ACC112 (cell line): Measurements from ENCODE around the gene HECW1.

Experiments
- H2AFZ ChIP-seq: fragments of 200-600 bp; sonication (generic); one replicate; pipeline ENCODE4 v1.6.0; 2017; ENCODE audit warnings: antibody characterized with exemption, low read length; ENCODE audit not compliant: unreplicated experiment
- H3K27ac ChIP-seq: fragments of 200-600 bp; sonication (generic); 2 replicates; pipeline ENCODE4 v1.5.1; 2014; ENCODE audit warnings: low read depth, mild to moderate bottlenecking, antibody characterized with exemption, low read length, moderate library complexity
- H3K27me3 ChIP-seq: fragments of 200-600 bp; sonication (generic); 2 replicates; pipeline ENCODE4 v1.6.1; 2014; ENCODE audit warnings: mild to moderate bottlenecking, antibody characterized with exemption, low read length, moderate library complexity, mixed read lengths; ENCODE audit not compliant: insufficient read depth
- H3K36me3 ChIP-seq: fragments of 200-600 bp; sonication (generic); 2 replicates; pipeline ENCODE4 v1.6.1; 2016; ENCODE audit warnings: mild to moderate bottlenecking, antibody characterized with exemption, low read length, moderate library complexity, mixed read lengths; ENCODE audit not compliant: insufficient read depth
- H3K4me1 ChIP-seq: fragments of 200-600 bp; sonication (generic); one replicate; pipeline ENCODE4 v1.6.1; 2016; ENCODE audit warnings: low read length, mixed read lengths; ENCODE audit not compliant: insufficient read depth, unreplicated experiment, control insufficient read depth
- H3K4me3 ChIP-seq: fragments of 200-600 bp; sonication (generic); 2 replicates; pipeline ENCODE4 v1.5.1; 2014; ENCODE audit warnings: mild to moderate bottlenecking, low read depth, low read length
- H3K79me2 ChIP-seq: fragments of 200-600 bp; sonication (generic); one replicate; pipeline ENCODE4 v1.6.0; 2016; ENCODE audit warnings: low read length; ENCODE audit not compliant: control insufficient read depth, unreplicated experiment, insufficient read depth

Gene HECW1

GRCh38 chr7:43535031-43535451 is 422.6 kb downstream of the HECW1 start:
- Histone ChIP-seq H3K36me3 (no peaks in the 10 kb centered on the region), H2AFZ (peak overlapping the region; percentile 25), H3K4me1 (peaks cover 35% of the 10 kb centered on the region), H3K4me3 (no peak overlapping the region; the same call in 1 of the 2 replicates), H3K27ac (peak overlapping the region; percentile 82), H3K79me2 (no peaks in the 10 kb centered on the region), H3K27me3 (peaks cover 18% of the 10 kb centered on the region; the same call in 1 of the 2 replicates)

DNA sequence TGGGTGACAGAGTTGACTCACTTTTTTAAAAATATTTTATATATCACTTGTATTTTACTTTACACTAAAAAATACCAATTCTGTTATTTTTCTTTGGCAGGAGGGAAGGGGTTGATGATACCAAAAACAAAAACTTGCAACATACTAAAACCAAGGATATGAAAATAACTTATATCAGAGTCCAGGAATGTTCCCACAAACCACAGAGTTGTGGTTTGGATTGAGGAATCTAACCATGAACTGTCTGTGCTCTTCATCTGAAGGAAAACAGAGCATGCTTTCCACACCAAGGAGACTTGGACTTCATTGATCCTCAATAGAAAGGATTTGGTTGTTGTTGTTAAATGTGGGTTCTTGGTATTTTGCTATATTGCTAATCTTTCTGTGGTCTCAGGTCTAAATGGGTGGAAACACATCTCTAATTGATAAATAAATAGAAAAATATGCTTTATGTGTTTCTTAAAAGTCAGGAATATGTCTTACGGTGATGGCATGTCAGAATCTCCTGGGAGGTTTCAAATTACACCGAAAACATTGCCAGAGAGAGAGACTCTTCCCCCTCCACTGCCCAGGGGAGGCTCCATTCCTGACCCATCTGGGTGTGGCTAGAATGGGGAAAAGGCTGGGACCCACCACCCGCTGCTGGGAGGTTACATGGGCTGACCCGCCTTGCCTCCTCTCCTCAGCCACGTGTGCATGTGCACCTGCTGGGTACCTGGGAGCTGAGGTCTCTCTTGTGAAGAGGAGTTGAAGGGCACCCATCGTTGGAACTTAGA is 423.6 kb downstream of the HECW1 start:
- H3K36me3 ChIP-seq: no peaks in the 10 kb centered on the region
- H2AFZ ChIP-seq: no peak overlapping the region
- peaks cover 17% of the 10 kb centered on the region; the same call in 1 of the 2 replicates for H3K27me3 ChIP-seq
- peak overlapping the region; percentile 82 for H3K27ac ChIP-seq
- H3K4me1 ChIP-seq: peaks cover 35% of the 10 kb centered on the region
- H3K79me2 ChIP-seq: no peaks in the 10 kb centered on the region
- H3K4me3 ChIP-seq: peak overlapping the region; percentile 25

- Histone ChIP-seq H3K79me2 (no peaks in the 10 kb centered on the region), H3K27me3 (peaks cover 10% of the 10 kb centered on the region; the same call in 1 of the 2 replicates), H3K4me3 (no peak overlapping the region), H3K27ac (peak overlapping the region; percentile 82; the same call in 1 of the 2 replicates), H2AFZ (no peak overlapping the region), H3K4me1 (peaks cover 38% of the 10 kb centered on the region), H3K36me3 (no peaks in the 10 kb centered on the region)
Measured at GRCh38 chr7:43536773-43537172, 424.3 kb downstream of the HECW1 start.

DNA sequence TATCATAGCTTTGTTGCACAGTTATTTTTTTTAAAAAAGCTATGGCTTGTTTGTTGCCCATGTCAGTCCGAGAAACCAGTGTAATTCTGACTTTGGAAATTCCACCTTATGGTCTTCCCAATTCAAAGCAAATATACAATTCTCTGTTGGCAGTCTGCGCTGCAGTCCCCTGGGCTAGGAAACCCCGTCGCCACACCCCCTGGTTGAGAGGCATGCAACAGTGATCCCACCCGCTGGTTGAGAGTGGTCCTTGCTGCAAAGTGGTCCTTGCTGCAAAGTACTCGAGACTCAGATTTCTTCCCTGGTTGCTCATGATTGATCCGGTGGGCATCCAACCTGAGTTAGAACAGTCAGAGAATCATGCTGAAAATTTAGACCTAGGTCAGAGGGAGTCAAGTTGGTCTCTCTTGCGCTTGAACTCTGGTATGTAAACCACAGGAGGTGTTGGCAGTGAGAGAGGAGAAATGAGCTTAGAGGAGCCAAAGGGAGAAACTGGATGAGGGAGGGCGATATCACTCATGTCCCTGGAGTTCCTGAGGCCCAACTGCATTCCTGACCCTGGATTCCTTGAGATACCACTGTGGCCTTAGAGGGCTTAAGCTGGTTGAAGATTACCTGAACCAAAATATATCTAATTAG is 425.4 kb downstream of the HECW1 start:
- Histone ChIP-seq H3K27me3 (no peaks in the 10 kb centered on the region), H3K4me3 (no peak overlapping the region), H3K79me2 (no peaks in the 10 kb centered on the region), H3K4me1 (peaks cover 39% of the 10 kb centered on the region), H2AFZ (no peak overlapping the region), H3K36me3 (no peaks in the 10 kb centered on the region), H3K27ac (no peak overlapping the region)

DNA sequence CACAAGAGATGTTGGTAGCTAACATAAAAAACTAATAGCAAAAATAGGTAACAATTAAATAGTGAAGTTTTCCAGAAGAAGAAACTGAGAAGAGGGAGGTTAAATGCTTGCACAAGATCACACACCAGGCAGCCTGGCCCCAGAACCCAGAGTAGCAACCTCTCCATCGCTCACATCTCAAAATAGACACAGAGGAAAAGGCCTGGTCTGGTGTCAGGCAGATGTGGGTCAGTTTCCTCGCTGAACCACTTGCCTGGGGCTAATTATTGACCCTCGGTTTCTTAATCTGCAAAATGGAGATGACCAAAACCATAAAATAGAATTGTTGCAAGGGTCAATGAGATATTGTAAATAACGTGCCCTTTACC is 425.9 kb downstream of the HECW1 start:
- Histone ChIP-seq H3K36me3 (no peaks in the 10 kb centered on the region), H3K4me3 (no peak overlapping the region), H3K27me3 (no peaks in the 10 kb centered on the region), H3K27ac (no peak overlapping the region), H2AFZ (no peak overlapping the region), H3K79me2 (no peaks in the 10 kb centered on the region), H3K4me1 (peaks cover 39% of the 10 kb centered on the region)

DNA sequence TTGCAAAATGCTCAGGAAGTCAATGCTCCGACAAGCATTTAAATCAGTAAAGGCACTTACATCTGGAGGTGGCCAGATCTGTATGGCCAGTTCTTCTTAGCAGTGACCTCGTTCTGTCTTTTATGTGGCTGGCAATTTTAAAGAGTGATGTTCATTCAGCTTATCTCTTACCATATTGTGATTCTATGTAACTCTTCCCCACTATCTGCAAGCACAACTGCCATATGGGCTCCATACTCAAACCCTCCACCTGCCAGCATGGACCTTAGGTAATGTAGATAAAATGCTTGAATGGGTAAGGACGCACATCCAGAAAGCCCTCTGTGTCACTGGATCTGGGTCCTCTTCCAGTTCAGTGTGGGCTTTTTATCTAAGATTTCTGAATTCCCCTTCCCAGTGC is 428.0 kb downstream of the HECW1 start:
- no peaks in the 10 kb centered on the region for H3K36me3 ChIP-seq
- H3K27ac ChIP-seq: no peak overlapping the region
- no peak overlapping the region for H3K4me3 ChIP-seq
- no peaks in the 10 kb centered on the region for H3K79me2 ChIP-seq
- H2AFZ ChIP-seq: no peak overlapping the region
- H3K4me1 ChIP-seq: peaks cover 24% of the 10 kb centered on the region
- H3K27me3 ChIP-seq: no peaks in the 10 kb centered on the region

GRCh38 chr7:43542716-43543115 is 430.3 kb downstream of the HECW1 start:
- Histone ChIP-seq H3K4me1 (peaks cover 9% of the 10 kb centered on the region), H3K36me3 (no peaks in the 10 kb centered on the region), H3K4me3 (no peak overlapping the region), H3K27ac (no peak overlapping the region), H3K27me3 (no peaks in the 10 kb centered on the region), H2AFZ (no peak overlapping the region), H3K79me2 (no peaks in the 10 kb centered on the region)

GRCh38 chr7:43546231-43546630 is 433.8 kb downstream of the HECW1 start:
- Histone ChIP-seq H3K79me2 (no peaks in the 10 kb centered on the region), H3K4me1 (peaks cover 4% of the 10 kb centered on the region), H2AFZ (no peak overlapping the region), H3K36me3 (no peaks in the 10 kb centered on the region), H3K27me3 (no peaks in the 10 kb centered on the region), H3K4me3 (no peak overlapping the region), H3K27ac (no peak overlapping the region)

DNA sequence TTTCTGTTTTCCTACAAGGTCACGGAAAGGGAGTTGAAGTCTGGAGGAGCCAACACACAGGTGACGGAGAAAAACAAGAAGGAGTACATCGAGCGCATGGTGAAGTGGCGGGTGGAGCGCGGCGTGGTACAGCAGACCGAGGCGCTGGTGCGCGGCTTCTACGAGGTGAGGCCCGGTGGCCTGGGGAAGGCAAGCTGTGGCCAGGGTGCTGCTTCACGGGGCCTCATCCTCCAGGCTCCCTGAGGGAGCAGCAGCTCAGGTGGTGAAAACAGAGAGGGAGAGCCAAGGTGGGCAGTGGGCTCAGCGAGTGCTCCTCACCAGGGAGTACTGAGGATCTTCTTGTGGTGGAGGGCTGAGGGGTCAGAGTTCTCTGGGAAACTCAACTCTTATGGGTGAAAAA is 438.0 kb downstream of the HECW1 start:
- H3K27me3 ChIP-seq: peaks cover 6% of the 10 kb centered on the region; the same call in 1 of the 2 replicates
- H3K4me3 ChIP-seq: no peak overlapping the region
- H3K27ac ChIP-seq: no peak overlapping the region
- H3K36me3 ChIP-seq: no peaks in the 10 kb centered on the region
- H2AFZ ChIP-seq: no peak overlapping the region
- H3K79me2 ChIP-seq: no peaks in the 10 kb centered on the region
- peaks cover 5% of the 10 kb centered on the region for H3K4me1 ChIP-seq

DNA sequence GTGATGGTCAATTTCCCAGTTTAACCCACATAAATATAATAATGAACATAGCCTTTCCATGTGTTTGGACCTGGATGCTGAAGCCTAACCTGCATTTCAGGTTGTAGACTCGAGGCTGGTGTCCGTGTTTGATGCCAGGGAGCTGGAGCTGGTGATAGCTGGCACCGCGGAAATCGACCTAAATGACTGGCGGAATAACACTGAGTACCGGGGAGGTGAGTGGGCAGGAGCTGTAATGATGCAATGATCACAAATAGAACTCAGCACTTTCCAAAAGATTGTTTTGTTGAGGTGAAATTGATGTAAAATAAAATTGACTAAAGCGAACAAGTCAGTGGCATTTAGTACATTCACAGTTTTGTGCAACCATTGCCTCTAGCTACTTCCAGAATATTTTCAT is 439.7 kb downstream of the HECW1 start:
- peaks cover 18% of the 10 kb centered on the region; the same call in 1 of the 2 replicates for H3K27me3 ChIP-seq
- no peak overlapping the region for H3K27ac ChIP-seq
- H3K4me3 ChIP-seq: no peak overlapping the region
- peaks cover 5% of the 10 kb centered on the region for H3K4me1 ChIP-seq
- no peaks in the 10 kb centered on the region for H3K36me3 ChIP-seq
- no peak overlapping the region for H2AFZ ChIP-seq
- H3K79me2 ChIP-seq: no peaks in the 10 kb centered on the region

DNA sequence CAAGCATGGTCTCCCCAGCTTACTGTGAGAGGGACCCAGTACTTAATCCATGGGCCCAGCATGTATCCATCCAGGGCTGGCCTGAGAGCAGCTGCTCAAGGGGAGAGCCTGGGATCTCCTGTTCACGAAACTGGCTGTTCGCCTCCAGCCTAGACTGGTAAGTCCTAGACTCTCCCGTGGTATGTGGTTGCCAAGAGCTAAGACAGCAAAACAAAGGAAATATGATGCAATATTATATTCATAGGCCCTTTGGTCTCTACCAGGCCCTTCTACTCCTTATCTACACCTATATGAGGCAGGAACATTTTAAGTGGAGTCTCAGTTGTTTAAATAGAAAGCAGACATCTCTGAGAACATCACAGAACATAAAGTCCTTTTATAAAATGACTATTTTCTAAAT is 441.6 kb downstream of the HECW1 start:
- Histone ChIP-seq H3K27me3 (peaks cover 23% of the 10 kb centered on the region), H3K79me2 (no peaks in the 10 kb centered on the region), H3K36me3 (no peaks in the 10 kb centered on the region), H2AFZ (no peak overlapping the region), H3K4me1 (peaks cover 5% of the 10 kb centered on the region), H3K4me3 (no peak overlapping the region), H3K27ac (no peak overlapping the region)
